Mesothelial cell of epicardium (in vitro differentiated cells): ENCODE data around the gene SIX5. TPM values are rescaled to one million over a fixed set of nuclear protein-coding genes. Genes with fewer than 3 reads are reported as not detected.

Experiments used
- DNase-seq, 2 experiments: peaks; one replicate each; pipeline ENCODE4 v3.0.0; 2021; ENCODE audit warnings: low spot score in 2 of 2; ENCODE audit not compliant: unreplicated experiment in 2 of 2
- H3K27ac Mint-ChIP-seq: 2 replicates; pipeline ENCODE4 v1.8.0; 2021; ENCODE audit warnings: mixed read lengths
- H3K27me3 Mint-ChIP-seq: 2 replicates; pipeline ENCODE4 v1.8.0; 2021; ENCODE audit warnings: low read depth, mixed read lengths
- H3K36me3 Mint-ChIP-seq: 2 replicates; pipeline ENCODE4 v1.8.0; 2021; ENCODE audit warnings: mixed read lengths
- H3K4me1 Mint-ChIP-seq: 2 replicates; pipeline ENCODE4 v1.8.0; 2021; ENCODE audit warnings: mixed read lengths
- H3K4me3 Mint-ChIP-seq: 2 replicates; pipeline ENCODE4 v1.8.0; 2021; ENCODE audit warnings: mild to moderate bottlenecking, moderate library complexity, mixed read lengths
- H3K9me3 Mint-ChIP-seq: 2 replicates; pipeline ENCODE4 v1.8.0; 2021; ENCODE audit warnings: mixed read lengths
- CTCF ChIP-seq: fragments of 200-600 bp; sonication (generic); IDR thresholded peaks from one replicate; pipeline ENCODE4 v1.5.0; 2021; ENCODE audit warnings: antibody characterized with exemption; ENCODE audit not compliant: unreplicated experiment
- total RNA-seq: library from RNA; stranded (reverse); gene quantifications from 3 replicates; pipeline ENCODE4 v1.2.1, GENCODE V29; 2021

The SIX5 gene
- total RNA-seq, 1 donor from 2014 or later: 50.3 TPM

GRCh38 chr19:45790942-45791341 lies 21.9 kb upstream of the SIX5 start:
- H3K9me3 Mint-ChIP-seq: no peaks in the 10 kb centered on the region
- no peak for TF ChIP-seq CTCF
- no peak for DNase-seq
- peak overlapping the region; percentile 91 for H3K4me3 Mint-ChIP-seq
- peaks cover 18% of the 10 kb centered on the region for H3K36me3 Mint-ChIP-seq
- peaks cover 21% of the 10 kb centered on the region for H3K4me1 Mint-ChIP-seq
- no peaks in the 10 kb centered on the region for H3K27me3 Mint-ChIP-seq
- H3K27ac Mint-ChIP-seq: no peak overlapping the region

- no peak overlapping the region for H3K4me3 Mint-ChIP-seq
- no peaks in the 10 kb centered on the region for H3K9me3 Mint-ChIP-seq
- DNase-seq: no peak
- TF ChIP-seq CTCF: no peak
- no peaks in the 10 kb centered on the region for H3K27me3 Mint-ChIP-seq
- H3K4me1 Mint-ChIP-seq: peaks cover 21% of the 10 kb centered on the region
- peaks cover 18% of the 10 kb centered on the region for H3K36me3 Mint-ChIP-seq
- no peak overlapping the region for H3K27ac Mint-ChIP-seq
These were observed 20.2 kb upstream of the SIX5 start for GRCh38 chr19:45789035-45789786.

GRCh38 chr19:45786533-45786894 lies 17.5 kb upstream of the SIX5 start:
- TF ChIP-seq CTCF: no peak
- no peak overlapping the region for H3K27ac Mint-ChIP-seq
- DNase-seq: no peak
- no peaks in the 10 kb centered on the region for H3K27me3 Mint-ChIP-seq
- peaks cover 18% of the 10 kb centered on the region for H3K36me3 Mint-ChIP-seq
- H3K9me3 Mint-ChIP-seq: no peaks in the 10 kb centered on the region
- peaks cover 23% of the 10 kb centered on the region for H3K4me1 Mint-ChIP-seq
- H3K4me3 Mint-ChIP-seq: no peak overlapping the region

- no peak for TF ChIP-seq CTCF
- Mint-ChIP-seq H3K9me3 (no peaks in the 10 kb centered on the region), H3K4me1 (peaks cover 21% of the 10 kb centered on the region), H3K36me3 (peaks cover 18% of the 10 kb centered on the region), H3K27me3 (no peaks in the 10 kb centered on the region), H3K4me3 (no peak overlapping the region), H3K27ac (no peak overlapping the region)
- DNase-seq: no peak
These were observed 16.9 kb upstream of the SIX5 start for GRCh38 chr19:45785781-45786532.

GRCh38 chr19:45785097-45785496 lies 16.0 kb upstream of the SIX5 start:
- no peak overlapping the region for H3K27ac Mint-ChIP-seq
- H3K4me3 Mint-ChIP-seq: no peak overlapping the region
- peaks cover 18% of the 10 kb centered on the region for H3K36me3 Mint-ChIP-seq
- no peaks in the 10 kb centered on the region for H3K27me3 Mint-ChIP-seq
- DNase-seq: no peak
- no peak for TF ChIP-seq CTCF
- H3K4me1 Mint-ChIP-seq: peaks cover 20% of the 10 kb centered on the region
- H3K9me3 Mint-ChIP-seq: no peaks in the 10 kb centered on the region
